ENCODE results near the gene FBLN1.

DNA sequence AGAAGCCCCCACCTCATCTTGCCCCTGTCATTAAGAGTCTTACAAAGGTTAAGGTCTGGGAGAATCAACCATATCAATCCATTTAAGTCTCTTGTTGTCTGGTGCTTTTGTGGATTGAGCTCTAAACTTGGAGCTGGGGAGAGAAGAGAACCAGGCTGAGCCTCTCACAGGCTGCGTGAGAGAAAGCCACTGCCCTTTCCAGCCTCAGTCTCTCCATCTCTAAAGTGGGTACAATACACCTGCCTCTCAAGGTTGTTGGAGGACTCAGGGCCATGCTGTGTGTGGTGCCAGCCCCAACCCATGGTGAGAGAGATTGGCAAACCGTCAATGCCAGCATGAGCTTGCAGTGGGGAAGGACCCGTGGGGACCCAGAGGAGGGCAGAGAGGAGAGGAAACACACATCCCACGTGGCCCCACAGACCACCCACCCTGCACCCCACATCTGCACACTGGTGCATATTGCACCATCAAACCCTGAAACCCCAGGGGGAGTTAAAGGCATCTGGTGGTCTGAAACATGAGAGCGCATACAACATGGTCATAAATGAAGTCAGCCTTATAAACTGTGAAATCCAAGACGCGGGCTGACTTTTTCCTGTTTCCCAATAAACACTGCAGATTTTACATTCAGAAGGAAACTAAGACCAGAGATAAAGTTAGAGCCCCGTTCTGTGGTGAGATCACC lies 27.5 kb upstream of the FBLN1 start:
- TF ChIP-seq TCF7L2 (IDR thresholded peaks at IDR 0.05; ENCODE audit: low read depth, low read length) (no peak), RFX5 (IDR thresholded peaks at IDR 0.05; ENCODE audit: low read depth, low read length) (no peak), HDAC8 (tag; IDR thresholded peaks at IDR 0.05) (no peak), ZC3H11A (IDR thresholded peaks at IDR 0.05; ENCODE audit: low read depth, low read length) (no peak), ZBTB43 (CRISPR knock-in tag; IDR thresholded peaks at IDR 0.05) (no peak), NR1H2 (CRISPR knock-in tag; IDR thresholded peaks at IDR 0.05) (no peak), GABPB1 (CRISPR knock-in tag; IDR thresholded peaks at IDR 0.05) (no peak), HNRNPUL1 (IDR thresholded peaks at IDR 0.05; ENCODE audit: low read length) (no peak), C11orf30 (IDR thresholded peaks at IDR 0.05; ENCODE audit: low read depth) (no peak), CTCF (IDR thresholded peaks at IDR 0.05 in 2 of 3, conservative IDR thresholded peaks at IDR 0.05 in 1 of 3; ENCODE audit: insufficient read depth in 2 of 3, low read depth in 1 of 3, low read length in 3 of 3) (no peak)

Data from K562 (cell line).